Spinal cord (tissue), 10 donors: ENCODE measurements around the gene SFR1. TPM values are rescaled to one million over a fixed set of nuclear protein-coding genes. Genes with fewer than 3 reads are reported as not detected.
A peak's percentile ranks its signal among the peaks of the same experiment; 100 is the strongest.

Experiments
- DNase-seq, 6 donors: peaks; one replicate each; pipeline versions ENCODE4 v3.0.0 to v3.0.0-alpha.2; 2013 to 2015; ENCODE audit warnings: low spot score in 6 of 6, low read depth in 4 of 6
- H3K27ac ChIP-seq: one replicate; pipeline ENCODE4 v1.5.1; 2013; ENCODE audit warnings: low read depth, low read length, control low read depth
- H3K27me3 ChIP-seq: one replicate; pipeline ENCODE4 v1.6.1; 2013; ENCODE audit warnings: low read length; ENCODE audit not compliant: control insufficient read depth, insufficient read depth
- H3K36me3 ChIP-seq: one replicate; pipeline ENCODE4 v1.6.1; 2013; ENCODE audit warnings: low read length; ENCODE audit not compliant: control insufficient read depth, insufficient read depth
- H3K4me1 ChIP-seq: one replicate; pipeline ENCODE4 v1.6.1; 2013; ENCODE audit warnings: low read length; ENCODE audit not compliant: control insufficient read depth, insufficient read depth
- H3K4me3 ChIP-seq: one replicate; pipeline ENCODE4 v1.5.1; 2013; ENCODE audit warnings: low read depth, low read length, control low read depth
- H3K9me3 ChIP-seq: one replicate; pipeline ENCODE4 v1.6.1; 2013; ENCODE audit warnings: low read length; ENCODE audit not compliant: control insufficient read depth, insufficient read depth
- WGBS: methylation state at CpG from one replicate; pipeline ENCODE4 v1.1.5; 2013; ENCODE audit warnings: missing lambda C conversion rate; ENCODE audit not compliant: insufficient coverage; 5-methylcytosine and 5-hydroxymethylcytosine counted together
- polyA plus RNA-seq, 2 donors: library from polyadenylated mRNA; unstranded; fragments of 120-200 nt; gene quantifications; one replicate each; pipeline ENCODE4 v1.2.1, GENCODE V29; 2013; ENCODE audit not compliant: insufficient read length in 2 of 2
- total RNA-seq, 2 donors: library from RNA; depleted of rRNA in 1 of 2; stranded (reverse); fragments of 120-200 nt in 1 of 2; fragments of >200 nt in 1 of 2; gene quantifications; one replicate each; pipeline versions ENCODE4 v1.2.3 to v1.2.4, GENCODE V29; 2013 to 2014
- donor health status: healthy.

SFR1 gene
- total and polyA plus RNA-seq, 4 donors, result 6.7 to 11.6 (median 9.0) TPM

GRCh38 chr10:104120903-104121484 is 977 bp upstream of the SFR1 start:
- H3K27ac ChIP-seq, result peak overlapping the region; percentile 99
- DNase-seq, result peak in 5 of 6 donors; percentile 36 to 93 (median 71)
- no peaks in the 10 kb centered on the region for H3K9me3 ChIP-seq
- peak overlapping the region; percentile 81 for H3K4me3 ChIP-seq
- 0% methylated on average over 21 of the region's 28 CpGs for WGBS
- H3K27me3 ChIP-seq, result peaks cover 3% of the 10 kb centered on the region
- peaks cover 4% of the 10 kb centered on the region for H3K4me1 ChIP-seq
- H3K36me3 ChIP-seq, result no peaks in the 10 kb centered on the region

- DNase-seq, result peak in 1 of 6 donors; percentile 20
- H3K36me3 ChIP-seq, result no peaks in the 10 kb centered on the region
- no peaks in the 10 kb centered on the region for H3K9me3 ChIP-seq
- 0% methylated on average over 9 of the region's 23 CpGs for WGBS
- peak overlapping the region; percentile 92 for H3K27ac ChIP-seq
- peaks cover 7% of the 10 kb centered on the region for H3K4me1 ChIP-seq
- peaks cover 3% of the 10 kb centered on the region for H3K27me3 ChIP-seq
- H3K4me3 ChIP-seq, result peak overlapping the region; percentile 81
Measured at GRCh38 chr10:104122225-104123107, 495 bp downstream of the SFR1 start.

GRCh38 chr10:104123397-104123796 is 1.4 kb downstream of the SFR1 start:
- peak in 2 of 6 donors; percentile 48 to 54 for DNase-seq
- Histone ChIP-seq H3K4me1 (peaks cover 7% of the 10 kb centered on the region), H3K27me3 (no peaks in the 10 kb centered on the region), H3K9me3 (no peaks in the 10 kb centered on the region), H3K36me3 (no peaks in the 10 kb centered on the region), H3K27ac (no peak overlapping the region), H3K4me3 (no peak overlapping the region)
- WGBS, result no CpG with 5 or more reads among the region's 1 CpG

GRCh38 chr10:104127411-104127810 is 5.4 kb downstream of the SFR1 start:
- WGBS, result no CpG with 5 or more reads among the region's 2 CpGs
- Histone ChIP-seq H3K9me3 (no peaks in the 10 kb centered on the region), H3K27me3 (no peaks in the 10 kb centered on the region), H3K36me3 (no peaks in the 10 kb centered on the region), H3K4me1 (peaks cover 3% of the 10 kb centered on the region), H3K27ac (no peak overlapping the region), H3K4me3 (no peak overlapping the region)
- DNase-seq, result peak in 2 of 6 donors; percentile 9 to 14

GRCh38 chr10:104128214-104128613 is 6.2 kb downstream of the SFR1 start:
- 100% methylated on average over 1 of the region's 2 CpGs for WGBS
- H3K4me3 ChIP-seq, result no peak overlapping the region
- no peaks in the 10 kb centered on the region for H3K27me3 ChIP-seq
- no peaks in the 10 kb centered on the region for H3K9me3 ChIP-seq
- peaks cover 3% of the 10 kb centered on the region for H3K4me1 ChIP-seq
- no peak for DNase-seq
- no peak overlapping the region for H3K27ac ChIP-seq
- no peaks in the 10 kb centered on the region for H3K36me3 ChIP-seq

- Histone ChIP-seq H3K27ac (no peak overlapping the region), H3K36me3 (no peaks in the 10 kb centered on the region), H3K27me3 (no peaks in the 10 kb centered on the region), H3K4me3 (no peak overlapping the region), H3K9me3 (no peaks in the 10 kb centered on the region), H3K4me1 (peaks cover 3% of the 10 kb centered on the region)
- DNase-seq, result no peak
- WGBS, result no CpG with 5 or more reads among the region's 3 CpGs
Measured at GRCh38 chr10:104130041-104130440, 8.1 kb downstream of the SFR1 start.

GRCh38 chr10:104138131-104138530 is 16.2 kb downstream of the SFR1 start:
- H3K27me3 ChIP-seq, result no peaks in the 10 kb centered on the region
- H3K4me3 ChIP-seq, result no peak overlapping the region
- H3K4me1 ChIP-seq, result no peaks in the 10 kb centered on the region
- 100% methylated on average over 5 of the region's 6 CpGs for WGBS
- no peaks in the 10 kb centered on the region for H3K36me3 ChIP-seq
- no peak overlapping the region for H3K27ac ChIP-seq
- no peak for DNase-seq
- H3K9me3 ChIP-seq, result no peaks in the 10 kb centered on the region

- no CpG with 5 or more reads among the region's 5 CpGs for WGBS
- DNase-seq, result no peak
- no peak overlapping the region for H3K4me3 ChIP-seq
- no peaks in the 10 kb centered on the region for H3K27me3 ChIP-seq
- H3K36me3 ChIP-seq, result no peaks in the 10 kb centered on the region
- H3K4me1 ChIP-seq, result no peaks in the 10 kb centered on the region
- H3K9me3 ChIP-seq, result no peaks in the 10 kb centered on the region
- no peak overlapping the region for H3K27ac ChIP-seq
Measured at GRCh38 chr10:104139221-104139620, 17.2 kb downstream of the SFR1 start.

GRCh38 chr10:104142081-104142480 is 20.1 kb downstream of the SFR1 start:
- Histone ChIP-seq H3K27ac (no peak overlapping the region), H3K9me3 (no peaks in the 10 kb centered on the region), H3K4me3 (no peak overlapping the region), H3K36me3 (no peaks in the 10 kb centered on the region), H3K4me1 (no peaks in the 10 kb centered on the region), H3K27me3 (no peaks in the 10 kb centered on the region)
- DNase-seq, result peak in 1 of 6 donors; percentile 1
- no CpG with 5 or more reads among the region's 1 CpG for WGBS

- Histone ChIP-seq H3K9me3 (no peaks in the 10 kb centered on the region), H3K4me1 (no peaks in the 10 kb centered on the region), H3K4me3 (no peak overlapping the region), H3K36me3 (no peaks in the 10 kb centered on the region), H3K27ac (no peak overlapping the region), H3K27me3 (no peaks in the 10 kb centered on the region)
- 100% methylated on average over 1 of the region's 3 CpGs for WGBS
- DNase-seq, result no peak
Measured at GRCh38 chr10:104143829-104144228, 21.9 kb downstream of the SFR1 start.
